Body of pancreas (tissue), 4 donors: ENCODE data around the gene RNU6-9. TPM values are rescaled to one million over a fixed set of nuclear protein-coding genes. Genes with fewer than 3 reads are reported as not detected.
A peak's percentile ranks its signal among the peaks of the same experiment; 100 is the strongest.

Source experiments
- ATAC-seq: fragments of 150-250 bp; one replicate; pipeline ENCODE4 v1.9.1; 2016
- DNase-seq, 4 donors: peaks; one replicate each; pipeline ENCODE4 v3.0.0-alpha.2; 2019
- H3K27ac ChIP-seq, 4 donors: fragments of 200-600 bp; sonication (generic); 1 replicate in 3 of 4; 2 replicates in 1 of 4; pipeline versions ENCODE4 v1.5.1 to v1.6.1; 2016 to 2019; ENCODE audit warnings: mild to moderate bottlenecking in 1 of 4, mixed read lengths in 1 of 4, moderate library complexity in 1 of 4
- H3K27me3 ChIP-seq, 2 donors: fragments of 200-600 bp; sonication (generic); one replicate each; pipeline ENCODE4 v1.6.0; 2016; ENCODE audit warnings: mild to moderate bottlenecking in 1 of 2
- H3K36me3 ChIP-seq, 2 donors: fragments of 200-600 bp; sonication (generic); replicated peaks in 1 of 2; 2 replicates each; pipeline ENCODE4 v1.5.1; 2016; ENCODE audit warnings: low read depth in 2 of 2; ENCODE audit not compliant: insufficient read depth in 1 of 2
- H3K4me1 ChIP-seq: fragments of 200-600 bp; sonication (generic); one replicate; pipeline ENCODE4 v1.6.0; 2016
- H3K4me3 ChIP-seq, 2 donors: fragments of 200-600 bp; sonication (generic); 1 replicate in 1 of 2; 2 replicates in 1 of 2; pipeline ENCODE4 v1.5.1; 2016 to 2019
- H3K9me3 ChIP-seq, 3 donors: fragments of 200-600 bp; sonication (generic); 1 replicate in 2 of 3; 2 replicates in 1 of 3; pipeline ENCODE4 v1.5.1; 2016
- POLR2A ChIP-seq, 3 donors: fragments of 450-650 bp; IDR thresholded peaks; one replicate each; pipeline ENCODE4 v1.6.1; 2016; ENCODE audit warnings: antibody characterized with exemption in 3 of 3, mild to moderate bottlenecking in 2 of 3
- WGBS, 2 donors: methylation state at CpG; one replicate each; pipeline ENCODE4 v1.1.5; 2017; 5-methylcytosine and 5-hydroxymethylcytosine counted together
- intact Hi-C: fragments of 100-400 bp; cut with DNase I; formaldehyde crosslinking; loops from one replicate; pipeline ENCODE4 v1.15.1; 2023
- total RNA-seq, 2 donors: library from RNA; depleted of rRNA; stranded (reverse); fragments of >200 nt; gene quantifications; one replicate each; pipeline ENCODE4 v1.1.0, GENCODE V29; 2016
- TF ChIP-seq, protein P1 (sequence below), 7 experiments: fragments of 450-650 bp in 4 of 7; fragments of 200-600 bp in 3 of 7; sonication (generic) in 3 of 7; IDR thresholded peaks; one replicate each; pipeline ENCODE4 v1.5.1; 2016 to 2019; ENCODE audit warnings: antibody characterized with exemption in 7 of 7

The RNU6-9 gene
- total RNA-seq, 2 donors from 2014 or later, result not detected

DNA sequence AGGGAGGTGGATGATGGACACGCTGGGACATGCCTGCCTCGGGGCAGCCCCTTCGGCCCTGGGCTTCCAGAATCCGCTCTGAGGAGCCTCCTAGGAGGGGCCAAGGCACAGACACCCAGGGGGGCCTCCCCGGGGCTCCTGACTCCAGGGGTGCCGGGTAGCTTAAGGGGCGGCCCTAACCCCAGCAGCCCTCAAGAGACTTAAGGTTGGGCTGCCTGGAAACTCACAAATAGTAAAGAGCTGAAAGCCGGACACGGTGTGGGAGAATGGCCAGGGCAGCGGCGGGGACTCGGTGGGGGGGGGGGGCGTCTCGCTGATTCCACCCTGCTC, 40.2 kb downstream of the RNU6-9 start:
- intact Hi-C loops, result no loop called here
- H3K4me3 ChIP-seq, result no peak overlapping the region
- peak overlapping the region; percentile 41 to 92 (median 79) for H3K27ac ChIP-seq
- no peaks in the 10 kb centered on the region for H3K36me3 ChIP-seq
- no peak for DNase-seq
- TF ChIP-seq, protein P1, sequence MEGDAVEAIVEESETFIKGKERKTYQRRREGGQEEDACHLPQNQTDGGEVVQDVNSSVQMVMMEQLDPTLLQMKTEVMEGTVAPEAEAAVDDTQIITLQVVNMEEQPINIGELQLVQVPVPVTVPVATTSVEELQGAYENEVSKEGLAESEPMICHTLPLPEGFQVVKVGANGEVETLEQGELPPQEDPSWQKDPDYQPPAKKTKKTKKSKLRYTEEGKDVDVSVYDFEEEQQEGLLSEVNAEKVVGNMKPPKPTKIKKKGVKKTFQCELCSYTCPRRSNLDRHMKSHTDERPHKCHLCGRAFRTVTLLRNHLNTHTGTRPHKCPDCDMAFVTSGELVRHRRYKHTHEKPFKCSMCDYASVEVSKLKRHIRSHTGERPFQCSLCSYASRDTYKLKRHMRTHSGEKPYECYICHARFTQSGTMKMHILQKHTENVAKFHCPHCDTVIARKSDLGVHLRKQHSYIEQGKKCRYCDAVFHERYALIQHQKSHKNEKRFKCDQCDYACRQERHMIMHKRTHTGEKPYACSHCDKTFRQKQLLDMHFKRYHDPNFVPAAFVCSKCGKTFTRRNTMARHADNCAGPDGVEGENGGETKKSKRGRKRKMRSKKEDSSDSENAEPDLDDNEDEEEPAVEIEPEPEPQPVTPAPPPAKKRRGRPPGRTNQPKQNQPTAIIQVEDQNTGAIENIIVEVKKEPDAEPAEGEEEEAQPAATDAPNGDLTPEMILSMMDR (IDR thresholded peaks at IDR 0.05), result no peak
- no peak for TF ChIP-seq POLR2A (IDR thresholded peaks at IDR 0.05)
- no peaks in the 10 kb centered on the region for H3K27me3 ChIP-seq
- no peaks in the 10 kb centered on the region for H3K9me3 ChIP-seq
- peaks cover 40% of the 10 kb centered on the region for H3K4me1 ChIP-seq
- 78 to 79% methylated on average over 6 to 14 of the region's 14 CpGs for WGBS, 2 donors
- ATAC-seq, result no peak

DNA sequence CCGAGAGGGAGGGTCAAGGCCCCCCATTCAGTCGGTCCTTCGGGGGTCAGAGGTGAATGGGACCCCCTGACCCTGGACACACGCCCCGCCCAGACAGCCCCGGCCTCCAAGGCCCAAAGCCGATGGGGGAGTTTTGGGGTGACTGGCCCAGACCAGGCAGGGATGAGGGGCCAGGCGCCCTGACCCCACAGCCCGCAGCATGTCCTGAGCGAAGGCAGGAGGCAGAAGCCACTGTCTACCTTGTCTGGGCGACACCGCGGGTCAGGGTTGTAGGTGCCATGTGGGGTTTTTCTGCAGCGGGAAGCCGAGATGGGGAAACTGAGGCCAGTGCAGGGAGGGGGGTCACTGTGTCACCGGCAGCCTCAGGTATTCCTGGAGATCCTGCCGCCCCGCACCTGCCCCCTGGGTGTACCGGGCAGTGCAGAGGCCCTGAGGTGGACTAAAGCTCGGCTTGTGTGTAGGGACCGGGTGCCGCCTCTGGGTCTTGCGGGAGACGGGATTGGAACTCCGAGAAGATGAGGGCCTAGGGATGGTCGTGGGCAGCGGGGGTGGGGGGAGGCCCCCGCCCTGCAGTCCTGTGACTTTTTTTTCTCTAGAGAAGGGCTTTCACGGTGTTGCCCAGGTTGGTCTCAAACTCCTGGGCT, 41.0 kb downstream of the RNU6-9 start:
- Histone ChIP-seq H3K4me3 (no peak overlapping the region), H3K36me3 (no peaks in the 10 kb centered on the region), H3K27ac (peak overlapping the region; percentile 74 to 92 (median 86)), H3K9me3 (no peaks in the 10 kb centered on the region), H3K27me3 (no peaks in the 10 kb centered on the region), H3K4me1 (peaks cover 44% of the 10 kb centered on the region)
- DNase-seq (peak in 1 of 4 donors; percentile 39), ATAC-seq (peak; percentile 1)
- TF ChIP-seq, protein P1 (IDR thresholded peaks at IDR 0.05), result no peak
- TF ChIP-seq POLR2A (IDR thresholded peaks at IDR 0.05), result no peak
- intact Hi-C loops, result no loop called here
- WGBS, 2 donors, result 37 to 57% methylated on average over 20 to 22 of the region's 29 CpGs

DNA sequence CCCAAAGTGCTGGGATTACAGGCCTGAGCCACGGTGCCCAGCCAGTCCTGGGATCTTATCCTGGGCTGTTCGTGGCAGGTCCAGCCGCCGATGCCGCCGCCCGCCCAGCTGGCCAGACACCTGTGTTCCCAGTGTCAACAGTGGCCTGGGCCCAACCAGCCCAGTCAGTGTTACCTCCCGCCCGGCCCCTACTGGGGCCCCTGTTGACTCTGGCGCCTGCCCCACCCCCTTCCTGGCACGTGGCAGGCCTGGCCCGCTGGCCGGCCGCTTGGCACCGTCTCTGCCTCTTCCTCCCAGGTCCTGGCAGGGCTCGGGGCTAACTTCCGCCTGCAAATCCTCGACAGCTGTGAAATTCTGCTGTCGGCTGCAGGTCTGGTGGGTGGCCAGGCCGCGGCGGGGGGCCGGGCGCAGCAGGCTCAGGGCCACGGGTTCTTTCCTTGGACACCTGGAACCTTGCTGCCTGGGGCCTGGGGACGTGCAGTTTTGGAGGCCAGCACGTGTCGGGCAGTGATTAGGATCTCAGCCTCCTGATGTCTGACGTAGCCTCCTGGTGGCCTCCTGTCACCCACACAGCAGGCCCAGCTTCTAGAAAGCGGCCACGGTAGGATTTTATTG, 41.7 kb downstream of the RNU6-9 start:
- Histone ChIP-seq H3K27ac (peak overlapping the region; percentile 74 to 92 (median 86)), H3K9me3 (no peaks in the 10 kb centered on the region), H3K4me1 (peaks cover 50% of the 10 kb centered on the region), H3K36me3 (no peaks in the 10 kb centered on the region), H3K4me3 (no peak overlapping the region), H3K27me3 (no peaks in the 10 kb centered on the region)
- ATAC-seq, result peak; percentile 98
- peak; percentile 98 to 99 (median 98) for DNase-seq
- 7 to 13% methylated on average over 3 to 31 of the region's 31 CpGs for WGBS, 2 donors
- peak in 2 of 3 donors; percentile 54 to 56 for TF ChIP-seq POLR2A (IDR thresholded peaks at IDR 0.05)
- TF ChIP-seq, protein P1 (IDR thresholded peaks at IDR 0.05), result peak in 3 of 7 experiments; percentile 8 to 24 (median 15)
- intact Hi-C loops, result no loop called here

DNA sequence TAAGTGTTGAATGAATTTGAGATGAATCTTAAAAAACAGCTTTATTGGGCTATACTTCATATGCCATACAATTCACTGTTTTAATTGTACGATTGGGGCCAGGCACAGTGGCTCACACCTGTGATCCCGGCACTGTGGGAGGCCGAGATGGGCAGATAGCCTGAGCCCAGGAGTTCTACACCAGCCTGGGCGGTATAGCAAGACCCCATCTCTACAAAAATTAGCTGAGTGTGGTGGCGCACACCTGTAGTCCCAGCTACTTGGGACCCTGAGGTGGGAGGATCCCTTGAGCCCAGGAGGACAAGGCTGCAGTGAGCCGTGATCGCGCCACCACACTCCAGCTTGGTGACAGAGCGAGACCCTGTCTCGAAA, 42.9 kb downstream of the RNU6-9 start:
- WGBS, 2 donors, result 95 to 98% methylated on average over 8 to 10 of the region's 10 CpGs
- intact Hi-C loops, result no loop called here
- Histone ChIP-seq H3K4me3 (no peak overlapping the region), H3K27me3 (no peaks in the 10 kb centered on the region), H3K4me1 (peaks cover 62% of the 10 kb centered on the region), H3K27ac (no peak overlapping the region), H3K9me3 (no peaks in the 10 kb centered on the region), H3K36me3 (no peaks in the 10 kb centered on the region)
- TF ChIP-seq, protein P1 (IDR thresholded peaks at IDR 0.05), result no peak
- no peak for TF ChIP-seq POLR2A (IDR thresholded peaks at IDR 0.05)
- ATAC-seq, result no peak
- DNase-seq, result no peak

DNA sequence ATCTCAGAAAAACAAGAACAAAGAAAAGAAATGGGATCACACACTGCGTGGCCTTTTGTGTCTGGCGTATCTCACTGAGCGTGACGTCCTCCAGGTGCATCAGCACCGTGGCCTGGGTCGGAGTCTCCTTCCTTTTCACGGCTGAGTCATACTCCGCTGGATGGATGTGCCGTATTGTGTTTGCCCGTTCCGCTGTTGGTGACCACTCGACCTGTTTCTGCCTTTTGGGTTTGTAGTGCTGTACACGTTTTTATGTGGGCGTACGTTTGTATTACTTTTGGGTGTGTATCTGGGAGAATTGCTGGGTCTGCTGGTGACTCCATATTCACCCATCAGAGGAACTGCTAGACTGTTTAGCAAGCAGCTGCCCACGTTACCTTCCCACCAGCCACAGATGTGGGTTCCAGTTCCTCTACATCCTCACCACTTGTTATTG, 44.0 kb downstream of the RNU6-9 start:
- H3K27me3 ChIP-seq, result no peaks in the 10 kb centered on the region
- H3K9me3 ChIP-seq, result no peaks in the 10 kb centered on the region
- no peak overlapping the region for H3K4me3 ChIP-seq
- 90 to 91% methylated on average over 16 of the region's 16 CpGs for WGBS, 2 donors
- ATAC-seq (no peak), DNase-seq (no peak)
- H3K27ac ChIP-seq, result no peak overlapping the region
- H3K4me1 ChIP-seq, result peaks cover 73% of the 10 kb centered on the region
- intact Hi-C loops, result no loop called here
- TF ChIP-seq, protein P1 (IDR thresholded peaks at IDR 0.05), result no peak
- no peak for TF ChIP-seq POLR2A (IDR thresholded peaks at IDR 0.05)
- H3K36me3 ChIP-seq, result no peaks in the 10 kb centered on the region
